Omental fat pad (tissue), 4 donors: ENCODE measurements around the gene TSPAN5. TPM values are rescaled to one million over a fixed set of nuclear protein-coding genes. Genes with fewer than 3 reads are reported as not detected.

ENCODE experiments used
- ATAC-seq: fragments of 150-250 bp; one replicate; pipeline ENCODE4 v1.9.1; 2016; ENCODE audit warnings: mild to moderate bottlenecking, moderate library complexity; ENCODE audit not compliant: low FRiP score
- DNase-seq: peaks from one replicate; pipeline ENCODE4 v3.0.0-alpha.2; 2019; ENCODE audit warnings: low spot score
- total RNA-seq, 4 donors: library from RNA; depleted of rRNA; stranded (reverse); fragments of >200 nt; gene quantifications; one replicate each; pipeline ENCODE4 v1.1.0, GENCODE V29; 2016
- TF ChIP-seq, protein P1 (sequence below), 3 donors: fragments of 450-650 bp; IDR thresholded peaks; one replicate each; pipeline ENCODE4 v1.5.1; 2016 to 2017; ENCODE audit warnings: antibody characterized with exemption in 3 of 3, mild to moderate bottlenecking in 3 of 3, moderate library complexity in 2 of 3

TSPAN5 gene
- total RNA-seq, 4 donors from 2014 or later, result 5.1 to 17.7 (median 6.9) TPM

DNA sequence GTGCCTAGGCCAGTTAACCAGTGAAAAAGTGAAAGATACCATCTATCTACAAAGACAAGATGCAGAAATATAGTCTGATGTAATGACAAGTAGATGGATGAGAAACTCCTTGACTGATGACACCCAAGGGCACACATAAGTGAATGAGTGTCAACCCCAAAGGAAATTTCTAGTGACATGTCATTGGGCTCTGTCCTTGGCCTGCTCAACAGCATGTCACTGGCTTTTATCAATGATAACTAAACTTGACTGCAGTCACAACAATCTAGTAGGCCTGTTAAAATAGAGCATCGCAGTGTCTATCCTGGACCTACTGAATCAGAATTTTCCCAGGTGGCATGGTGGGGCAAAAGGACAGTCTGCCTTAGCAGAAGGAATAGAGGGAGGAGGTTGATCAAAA, 155.8 kb downstream of the TSPAN5 start:
- no peak for ATAC-seq
- no peak for DNase-seq
- TF ChIP-seq, protein P1, sequence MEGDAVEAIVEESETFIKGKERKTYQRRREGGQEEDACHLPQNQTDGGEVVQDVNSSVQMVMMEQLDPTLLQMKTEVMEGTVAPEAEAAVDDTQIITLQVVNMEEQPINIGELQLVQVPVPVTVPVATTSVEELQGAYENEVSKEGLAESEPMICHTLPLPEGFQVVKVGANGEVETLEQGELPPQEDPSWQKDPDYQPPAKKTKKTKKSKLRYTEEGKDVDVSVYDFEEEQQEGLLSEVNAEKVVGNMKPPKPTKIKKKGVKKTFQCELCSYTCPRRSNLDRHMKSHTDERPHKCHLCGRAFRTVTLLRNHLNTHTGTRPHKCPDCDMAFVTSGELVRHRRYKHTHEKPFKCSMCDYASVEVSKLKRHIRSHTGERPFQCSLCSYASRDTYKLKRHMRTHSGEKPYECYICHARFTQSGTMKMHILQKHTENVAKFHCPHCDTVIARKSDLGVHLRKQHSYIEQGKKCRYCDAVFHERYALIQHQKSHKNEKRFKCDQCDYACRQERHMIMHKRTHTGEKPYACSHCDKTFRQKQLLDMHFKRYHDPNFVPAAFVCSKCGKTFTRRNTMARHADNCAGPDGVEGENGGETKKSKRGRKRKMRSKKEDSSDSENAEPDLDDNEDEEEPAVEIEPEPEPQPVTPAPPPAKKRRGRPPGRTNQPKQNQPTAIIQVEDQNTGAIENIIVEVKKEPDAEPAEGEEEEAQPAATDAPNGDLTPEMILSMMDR (IDR thresholded peaks at IDR 0.05), result no peak

DNA sequence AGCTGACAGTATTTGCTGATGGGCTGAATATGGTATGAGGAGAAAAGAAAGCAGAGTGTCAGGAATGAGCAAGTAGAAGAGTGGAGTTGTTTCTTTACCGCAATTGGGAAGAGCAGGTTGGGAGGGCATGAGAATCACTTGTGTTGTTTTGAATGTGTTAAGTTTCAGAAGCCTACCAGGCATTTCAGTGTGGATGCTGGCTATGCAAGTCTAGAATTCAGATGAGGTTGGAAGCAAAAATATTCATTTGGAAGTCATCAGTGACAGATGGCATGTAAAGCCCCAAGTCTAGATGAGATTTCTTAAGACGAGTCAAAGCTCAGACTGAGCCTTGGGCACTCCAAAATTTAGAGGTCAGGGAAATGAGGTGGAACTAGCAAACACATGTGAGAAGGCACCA, 156.4 kb downstream of the TSPAN5 start:
- ATAC-seq (no peak), DNase-seq (no peak)
- TF ChIP-seq, protein P1 (IDR thresholded peaks at IDR 0.05), result no peak

DNA sequence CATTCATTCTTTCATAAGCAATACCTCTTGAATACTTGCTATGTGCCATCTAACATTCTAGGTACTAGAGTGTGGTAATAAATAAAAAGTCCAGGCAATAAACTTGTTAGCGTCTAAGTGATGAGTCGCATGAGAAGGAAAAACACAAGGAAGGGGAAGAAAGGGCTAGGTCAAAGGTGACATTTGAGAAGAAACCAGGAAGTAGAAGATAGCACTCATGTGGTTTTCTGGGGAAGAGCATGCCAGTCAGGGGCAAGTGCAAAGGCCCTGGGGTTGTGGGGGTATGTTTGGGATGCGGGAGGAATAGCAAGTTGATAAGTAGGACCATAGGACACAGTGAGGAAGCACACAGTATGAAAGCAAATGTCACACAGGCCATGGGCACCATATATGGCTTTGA, 157.0 kb downstream of the TSPAN5 start:
- TF ChIP-seq, protein P1 (IDR thresholded peaks at IDR 0.05), result no peak
- ATAC-seq (no peak), DNase-seq (no peak)

DNA sequence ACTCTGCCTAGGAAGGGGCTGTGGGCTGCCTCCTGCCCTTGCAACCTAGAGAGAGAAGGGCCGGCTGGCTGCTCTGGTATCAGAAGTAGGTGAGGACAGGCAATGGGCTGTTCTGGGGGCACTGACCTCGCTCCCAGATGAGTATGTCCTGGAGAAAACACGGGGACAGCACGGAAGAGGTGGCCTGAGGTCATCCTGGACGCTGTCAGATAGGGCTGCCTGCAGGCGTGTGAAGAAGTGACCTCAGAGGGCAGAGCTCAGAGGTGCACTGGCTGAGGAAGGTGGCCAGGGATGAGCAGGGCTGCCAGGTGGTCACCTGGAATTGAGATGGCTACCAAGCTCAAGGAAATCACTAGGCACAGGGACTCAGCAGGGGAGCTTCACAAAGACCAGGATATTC, 159.6 kb downstream of the TSPAN5 start:
- ATAC-seq, result no peak
- no peak for DNase-seq

DNA sequence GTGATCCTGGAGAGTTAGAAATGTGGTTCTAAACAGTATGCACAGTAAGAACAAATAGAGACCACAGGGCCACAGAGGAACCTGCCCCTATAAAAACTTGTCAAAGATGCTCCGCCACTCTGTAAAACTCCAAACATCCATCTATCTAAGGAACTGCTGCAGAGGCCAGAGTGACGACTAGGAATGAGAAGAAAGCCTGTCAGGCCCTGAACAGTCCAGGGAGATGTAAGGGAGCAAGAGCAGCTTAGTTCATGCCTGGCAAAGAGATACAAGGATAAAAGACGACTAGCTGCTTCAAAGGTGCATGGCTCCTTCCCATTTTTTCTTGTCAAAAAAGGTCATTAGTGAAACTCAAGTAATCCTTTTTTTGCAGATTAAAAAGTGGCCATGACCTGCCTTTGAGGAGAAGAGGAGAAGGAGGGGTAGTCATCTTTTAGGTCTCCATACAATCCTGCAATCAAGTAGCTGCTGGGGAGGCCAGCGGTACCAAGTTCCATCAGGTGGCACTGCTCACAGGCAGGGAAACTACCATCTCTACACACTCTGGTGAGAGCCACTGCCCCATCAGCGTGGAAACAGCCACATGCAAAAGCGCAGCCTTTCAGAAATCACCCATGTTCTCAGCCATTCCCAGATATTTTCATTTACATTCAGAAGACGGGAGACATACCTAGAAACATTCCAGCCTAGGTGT, 162.1 kb downstream of the TSPAN5 start:
- TF ChIP-seq, protein P1 (IDR thresholded peaks at IDR 0.05), result no peak
- ATAC-seq (no peak), DNase-seq (no peak)

More for the DNA sequence above, 159.6 kb downstream of the TSPAN5 start:
- TF ChIP-seq, protein P1 (IDR thresholded peaks at IDR 0.05), result no peak

DNA sequence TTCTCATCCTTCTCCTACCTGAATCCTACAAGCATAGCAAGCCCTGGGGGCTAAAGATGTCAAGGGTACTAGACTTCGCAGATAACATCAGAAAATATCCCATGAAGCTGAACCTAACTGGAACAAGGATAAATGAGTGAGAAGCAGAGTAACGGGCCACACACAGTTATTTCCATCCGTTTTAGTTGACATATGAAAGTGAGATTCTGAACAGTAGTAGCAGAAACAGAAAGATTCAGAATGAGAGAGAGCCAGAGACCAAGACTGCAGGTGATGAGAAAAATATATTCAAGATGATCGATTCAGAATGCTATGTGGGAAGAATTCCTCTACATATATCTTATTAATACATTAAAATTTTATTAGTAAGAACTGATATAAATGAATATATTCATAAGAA, 165.1 kb downstream of the TSPAN5 start:
- ATAC-seq, result no peak
- TF ChIP-seq, protein P1 (IDR thresholded peaks at IDR 0.05), result no peak
- DNase-seq, result no peak

DNA sequence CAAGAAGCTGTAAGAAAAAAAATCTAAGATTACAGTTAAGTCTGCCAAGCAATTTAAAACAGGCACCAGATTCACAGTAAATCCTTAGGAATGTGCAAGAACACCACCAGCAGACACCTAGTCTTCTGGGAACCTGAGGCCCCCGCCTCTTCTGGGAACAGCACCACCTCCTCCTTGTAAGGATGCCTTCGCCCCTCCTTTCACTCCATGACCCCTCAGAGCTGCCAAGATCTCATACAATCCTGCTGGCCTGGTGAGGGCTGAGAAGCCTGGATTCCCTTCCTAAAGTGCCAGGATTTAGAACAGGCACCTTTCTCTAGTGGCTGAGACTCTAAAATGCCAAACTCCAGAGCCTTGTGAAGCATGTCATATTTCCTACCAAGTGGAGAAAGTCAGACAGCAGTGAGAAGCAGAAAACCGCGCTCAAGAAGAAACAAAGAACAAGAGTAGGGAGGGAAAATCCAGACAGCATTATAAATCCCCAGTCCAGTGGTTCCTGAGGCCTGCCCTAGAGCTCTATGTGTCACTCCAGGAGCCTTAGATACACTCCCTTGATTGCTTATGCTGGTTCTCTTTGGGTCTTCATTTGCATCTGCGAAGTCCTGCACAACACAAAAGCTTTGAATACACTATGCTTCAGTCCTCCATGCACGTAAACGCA, 166.4 kb downstream of the TSPAN5 start:
- DNase-seq, result no peak
- TF ChIP-seq, protein P1 (IDR thresholded peaks at IDR 0.05), result no peak
- ATAC-seq, result peak; percentile 86
